HEK293 (cell line): Measurements from ENCODE around the gene NSUN4.

ENCODE experiments used
- GFI1B ChIP-seq: fragments of 450-650 bp; formaldehyde crosslinking; IDR thresholded peaks from 2 replicates; pipeline ENCODE4 v1.5.1; 2016; ENCODE audit warnings: missing biosample characterization, missing genetic modification characterization
- GLI4 ChIP-seq: fragments of 450-650 bp; formaldehyde crosslinking; IDR thresholded peaks from 2 replicates; pipeline ENCODE4 v1.5.1; 2016; ENCODE audit warnings: missing biosample characterization, missing genetic modification characterization
- HOXC10 ChIP-seq: sonication (generic); formaldehyde crosslinking; IDR thresholded peaks from 2 replicates; pipeline ENCODE4 v1.8.1; 2023; ENCODE audit warnings: mild to moderate bottlenecking, missing genetic modification reagents
- HOXD13 ChIP-seq: sonication (generic); formaldehyde crosslinking; IDR thresholded peaks from 2 replicates; pipeline ENCODE4 v1.8.0; 2022; ENCODE audit warnings: missing genetic modification reagents, borderline replicate concordance
- KLF7 ChIP-seq: fragments of 450-650 bp; formaldehyde crosslinking; IDR thresholded peaks from 2 replicates; pipeline ENCODE4 v1.5.1; 2016; ENCODE audit warnings: missing biosample characterization, missing genetic modification characterization, borderline replicate concordance
- KLF9 ChIP-seq: fragments of 450-650 bp; formaldehyde crosslinking; IDR thresholded peaks from 2 replicates; pipeline ENCODE4 v1.5.1; 2016; ENCODE audit warnings: missing biosample characterization, missing genetic modification characterization, low read depth
- OSR2 ChIP-seq: fragments of 450-650 bp; formaldehyde crosslinking; IDR thresholded peaks from 2 replicates; pipeline ENCODE4 v1.5.1; 2016; ENCODE audit warnings: missing biosample characterization, missing genetic modification characterization
- PRDM4 ChIP-seq: fragments of 450-650 bp; formaldehyde crosslinking; IDR thresholded peaks from 2 replicates; pipeline ENCODE4 v1.5.1; 2017; ENCODE audit warnings: missing biosample characterization, missing genetic modification characterization
- SALL2 ChIP-seq: fragments of 450-650 bp; formaldehyde crosslinking; IDR thresholded peaks from 2 replicates; pipeline ENCODE4 v1.5.0; 2017; ENCODE audit warnings: missing biosample characterization, mild to moderate bottlenecking, missing genetic modification characterization, borderline replicate concordance
- ZBTB7A ChIP-seq: fragments of 450-650 bp; formaldehyde crosslinking; IDR thresholded peaks from 2 replicates; pipeline ENCODE4 v1.5.1; 2016; ENCODE audit warnings: low read depth, missing biosample characterization, missing genetic modification characterization
- ZFP37 ChIP-seq: fragments of 450-650 bp; formaldehyde crosslinking; IDR thresholded peaks from 2 replicates; pipeline ENCODE4 v1.5.1; 2016; ENCODE audit warnings: missing biosample characterization, missing genetic modification characterization
- ZNF114 ChIP-seq: fragments of 450-650 bp; formaldehyde crosslinking; IDR thresholded peaks from 2 replicates; pipeline ENCODE4 v1.5.0; 2017; ENCODE audit warnings: missing biosample characterization, missing genetic modification characterization
- ZNF174 ChIP-seq: fragments of 450-650 bp; formaldehyde crosslinking; IDR thresholded peaks from 2 replicates; pipeline ENCODE4 v1.5.0; 2017; ENCODE audit warnings: missing biosample characterization, mild to moderate bottlenecking, missing genetic modification characterization
- ZNF214 ChIP-seq: fragments of 450-650 bp; formaldehyde crosslinking; IDR thresholded peaks from 2 replicates; pipeline ENCODE4 v1.5.1; 2017; ENCODE audit warnings: missing biosample characterization, mild to moderate bottlenecking, missing genetic modification characterization, borderline replicate concordance
- ZNF302 ChIP-seq: fragments of 450-650 bp; formaldehyde crosslinking; IDR thresholded peaks from 2 replicates; pipeline ENCODE4 v1.5.1; 2016; ENCODE audit warnings: missing biosample characterization, missing genetic modification characterization, low read depth
- ZNF324 ChIP-seq: fragments of 450-650 bp; formaldehyde crosslinking; IDR thresholded peaks from 2 replicates; pipeline ENCODE4 v1.5.1; 2016; ENCODE audit warnings: missing biosample characterization, missing genetic modification characterization
- ZNF341 ChIP-seq: fragments of 450-650 bp; formaldehyde crosslinking; IDR thresholded peaks from 2 replicates; pipeline ENCODE4; 2016; ENCODE audit warnings: low read depth, missing biosample characterization, missing genetic modification characterization
- ZNF416 ChIP-seq: fragments of 450-650 bp; formaldehyde crosslinking; IDR thresholded peaks from 2 replicates; pipeline ENCODE4 v1.5.1; 2016; ENCODE audit warnings: missing biosample characterization, missing genetic modification characterization
- ZNF561 ChIP-seq: fragments of 450-650 bp; IDR thresholded peaks from 2 replicates; pipeline ENCODE4 v1.5.1; 2018; ENCODE audit warnings: missing biosample characterization, missing genetic modification characterization, borderline replicate concordance
- ZNF660 ChIP-seq: fragments of 450-650 bp; IDR thresholded peaks from 2 replicates; pipeline ENCODE4 v1.5.1; 2018; ENCODE audit warnings: missing biosample characterization, mild to moderate bottlenecking, missing genetic modification characterization
- ZNF76 ChIP-seq: fragments of 450-650 bp; formaldehyde crosslinking; IDR thresholded peaks from 2 replicates; pipeline ENCODE4; 2016; ENCODE audit warnings: low read depth, missing biosample characterization, missing genetic modification characterization, borderline replicate concordance
- ZNF777 ChIP-seq: fragments of 450-650 bp; formaldehyde crosslinking; IDR thresholded peaks from 2 replicates; pipeline ENCODE4 v1.5.1; 2017; ENCODE audit warnings: missing biosample characterization, missing genetic modification characterization, borderline replicate concordance
- TF ChIP-seq, protein P1 (sequence below): fragments of 450-650 bp; formaldehyde crosslinking; IDR thresholded peaks from 2 replicates; pipeline ENCODE4 v1.5.1; 2016; ENCODE audit warnings: missing biosample characterization, missing genetic modification characterization
- TF ChIP-seq, protein P2 (sequence below): fragments of 450-650 bp; formaldehyde crosslinking; IDR thresholded peaks from 2 replicates; pipeline ENCODE4 v1.5.1; 2016; ENCODE audit warnings: missing biosample characterization, missing genetic modification characterization
- TF ChIP-seq, protein P3 (sequence below): fragments of 450-650 bp; formaldehyde crosslinking; IDR thresholded peaks from 2 replicates; pipeline ENCODE4 v1.5.1; 2016; ENCODE audit warnings: missing biosample characterization, missing genetic modification characterization
- TF ChIP-seq, protein P4 (sequence below): fragments of 450-650 bp; formaldehyde crosslinking; IDR thresholded peaks from 2 replicates; pipeline ENCODE4 v1.5.1; 2016; ENCODE audit warnings: missing biosample characterization, missing genetic modification characterization
- TF ChIP-seq, protein P5 (sequence below): fragments of 450-650 bp; formaldehyde crosslinking; IDR thresholded peaks from 2 replicates; pipeline ENCODE4 v1.5.1; 2016; ENCODE audit warnings: missing biosample characterization, missing genetic modification characterization, low read depth

NSUN4 gene

GRCh38 chr1:46340404-46341221 lies at the start of gene NSUN4 (continued):
- TF ChIP-seq, protein P1, sequence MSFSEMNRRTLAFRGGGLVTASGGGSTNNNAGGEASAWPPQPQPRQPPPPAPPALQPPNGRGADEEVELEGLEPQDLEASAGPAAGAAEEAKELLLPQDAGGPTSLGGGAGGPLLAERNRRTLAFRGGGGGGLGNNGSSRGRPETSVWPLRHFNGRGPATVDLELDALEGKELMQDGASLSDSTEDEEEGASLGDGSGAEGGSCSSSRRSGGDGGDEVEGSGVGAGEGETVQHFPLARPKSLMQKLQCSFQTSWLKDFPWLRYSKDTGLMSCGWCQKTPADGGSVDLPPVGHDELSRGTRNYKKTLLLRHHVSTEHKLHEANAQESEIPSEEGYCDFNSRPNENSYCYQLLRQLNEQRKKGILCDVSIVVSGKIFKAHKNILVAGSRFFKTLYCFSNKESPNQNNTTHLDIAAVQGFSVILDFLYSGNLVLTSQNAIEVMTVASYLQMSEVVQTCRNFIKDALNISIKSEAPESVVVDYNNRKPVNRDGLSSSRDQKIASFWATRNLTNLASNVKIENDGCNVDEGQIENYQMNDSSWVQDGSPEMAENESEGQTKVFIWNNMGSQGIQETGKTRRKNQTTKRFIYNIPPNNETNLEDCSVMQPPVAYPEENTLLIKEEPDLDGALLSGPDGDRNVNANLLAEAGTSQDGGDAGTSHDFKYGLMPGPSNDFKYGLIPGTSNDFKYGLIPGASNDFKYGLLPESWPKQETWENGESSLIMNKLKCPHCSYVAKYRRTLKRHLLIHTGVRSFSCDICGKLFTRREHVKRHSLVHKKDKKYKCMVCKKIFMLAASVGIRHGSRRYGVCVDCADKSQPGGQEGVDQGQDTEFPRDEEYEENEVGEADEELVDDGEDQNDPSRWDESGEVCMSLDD, result peak; percentile 80
- TF ChIP-seq ZFP37 (tag by site-specific recombination) (peak; percentile 97), HOXC10 (CRISPR knock-in tag) (no peak), ZNF324 (no peak; the same call in none of the 2 replicates), GFI1B (tag by site-specific recombination) (no peak), ZNF660 (tag by site-specific recombination) (peak; percentile 96), ZNF777 (tag by site-specific recombination) (peak; percentile 7; the same call in 1 of the 2 replicates), HOXD13 (CRISPR knock-in tag) (no peak), ZNF302 (tag by site-specific recombination) (no peak), KLF9 (tag by site-specific recombination) (peak; percentile 41; the same call in 1 of the 2 replicates), KLF7 (tag by site-specific recombination) (0 out of 2 replicates have a peak, but pooled peaks have one; percentile 23), ZNF416 (tag by site-specific recombination) (no peak), ZNF561 (tag by site-specific recombination) (peak; percentile 94), GLI4 (tag by site-specific recombination) (peak; percentile 69; the same call in 1 of the 2 replicates), PRDM4 (tag by site-specific recombination) (peak; percentile 19), ZNF341 (tag by site-specific recombination) (peak; percentile 75), ZNF214 (no peak), ZNF114 (no peak), SALL2 (no peak), ZNF76 (peak; percentile 76), ZNF174 (tag by site-specific recombination) (no peak), OSR2 (tag by site-specific recombination) (peak; percentile 55; the same call in 1 of the 2 replicates), ZBTB7A (tag by site-specific recombination) (no peak)
- TF ChIP-seq, protein P2, sequence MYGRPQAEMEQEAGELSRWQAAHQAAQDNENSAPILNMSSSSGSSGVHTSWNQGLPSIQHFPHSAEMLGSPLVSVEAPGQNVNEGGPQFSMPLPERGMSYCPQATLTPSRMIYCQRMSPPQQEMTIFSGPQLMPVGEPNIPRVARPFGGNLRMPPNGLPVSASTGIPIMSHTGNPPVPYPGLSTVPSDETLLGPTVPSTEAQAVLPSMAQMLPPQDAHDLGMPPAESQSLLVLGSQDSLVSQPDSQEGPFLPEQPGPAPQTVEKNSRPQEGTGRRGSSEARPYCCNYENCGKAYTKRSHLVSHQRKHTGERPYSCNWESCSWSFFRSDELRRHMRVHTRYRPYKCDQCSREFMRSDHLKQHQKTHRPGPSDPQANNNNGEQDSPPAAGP (tag by site-specific recombination), result peak; percentile 69
- TF ChIP-seq, protein P3, sequence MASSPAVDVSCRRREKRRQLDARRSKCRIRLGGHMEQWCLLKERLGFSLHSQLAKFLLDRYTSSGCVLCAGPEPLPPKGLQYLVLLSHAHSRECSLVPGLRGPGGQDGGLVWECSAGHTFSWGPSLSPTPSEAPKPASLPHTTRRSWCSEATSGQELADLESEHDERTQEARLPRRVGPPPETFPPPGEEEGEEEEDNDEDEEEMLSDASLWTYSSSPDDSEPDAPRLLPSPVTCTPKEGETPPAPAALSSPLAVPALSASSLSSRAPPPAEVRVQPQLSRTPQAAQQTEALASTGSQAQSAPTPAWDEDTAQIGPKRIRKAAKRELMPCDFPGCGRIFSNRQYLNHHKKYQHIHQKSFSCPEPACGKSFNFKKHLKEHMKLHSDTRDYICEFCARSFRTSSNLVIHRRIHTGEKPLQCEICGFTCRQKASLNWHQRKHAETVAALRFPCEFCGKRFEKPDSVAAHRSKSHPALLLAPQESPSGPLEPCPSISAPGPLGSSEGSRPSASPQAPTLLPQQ, result peak; percentile 73
- TF ChIP-seq, protein P4, sequence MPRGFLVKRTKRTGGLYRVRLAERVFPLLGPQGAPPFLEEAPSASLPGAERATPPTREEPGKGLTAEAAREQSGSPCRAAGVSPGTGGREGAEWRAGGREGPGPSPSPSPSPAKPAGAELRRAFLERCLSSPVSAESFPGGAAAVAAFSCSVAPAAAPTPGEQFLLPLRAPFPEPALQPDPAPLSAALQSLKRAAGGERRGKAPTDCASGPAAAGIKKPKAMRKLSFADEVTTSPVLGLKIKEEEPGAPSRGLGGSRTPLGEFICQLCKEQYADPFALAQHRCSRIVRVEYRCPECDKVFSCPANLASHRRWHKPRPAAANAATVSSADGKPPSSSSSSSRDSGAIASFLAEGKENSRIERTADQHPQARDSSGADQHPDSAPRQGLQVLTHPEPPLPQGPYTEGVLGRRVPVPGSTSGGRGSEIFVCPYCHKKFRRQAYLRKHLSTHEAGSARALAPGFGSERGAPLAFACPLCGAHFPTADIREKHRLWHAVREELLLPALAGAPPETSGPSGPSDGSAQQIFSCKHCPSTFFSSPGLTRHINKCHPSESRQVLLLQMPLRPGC (tag by site-specific recombination), result peak; percentile 16; the same call in 1 of the 2 replicates
- TF ChIP-seq, protein P5, sequence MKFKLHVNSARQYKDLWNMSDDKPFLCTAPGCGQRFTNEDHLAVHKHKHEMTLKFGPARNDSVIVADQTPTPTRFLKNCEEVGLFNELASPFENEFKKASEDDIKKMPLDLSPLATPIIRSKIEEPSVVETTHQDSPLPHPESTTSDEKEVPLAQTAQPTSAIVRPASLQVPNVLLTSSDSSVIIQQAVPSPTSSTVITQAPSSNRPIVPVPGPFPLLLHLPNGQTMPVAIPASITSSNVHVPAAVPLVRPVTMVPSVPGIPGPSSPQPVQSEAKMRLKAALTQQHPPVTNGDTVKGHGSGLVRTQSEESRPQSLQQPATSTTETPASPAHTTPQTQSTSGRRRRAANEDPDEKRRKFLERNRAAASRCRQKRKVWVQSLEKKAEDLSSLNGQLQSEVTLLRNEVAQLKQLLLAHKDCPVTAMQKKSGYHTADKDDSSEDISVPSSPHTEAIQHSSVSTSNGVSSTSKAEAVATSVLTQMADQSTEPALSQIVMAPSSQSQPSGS (tag by site-specific recombination), result peak; percentile 99
